H9 (cell line): ENCODE data around the gene C20orf173. TPM values are rescaled to one million over a fixed set of nuclear protein-coding genes. Genes with fewer than 3 reads are reported as not detected.

ENCODE experiments used
- DNase-seq: peaks from one replicate; pipeline ENCODE4 v3.0.0-alpha.2; 2017
- H2AFZ ChIP-seq: one replicate; pipeline ENCODE4 v1.6.1; 2013; ENCODE audit warnings: mild to moderate bottlenecking, low read length, control low read depth, moderate library complexity
- H2AK5ac ChIP-seq: 2 replicates; pipeline ENCODE4 v1.6.1; 2013; ENCODE audit warnings: low read length, control low read depth, mixed read lengths; ENCODE audit not compliant: insufficient read length
- H2BK120ac ChIP-seq: one replicate; pipeline ENCODE4 v1.6.1; 2013; ENCODE audit warnings: low read depth, mild to moderate bottlenecking, low read length, control low read depth, inconsistent platforms; ENCODE audit not compliant: poor library complexity, severe bottlenecking
- H2BK12ac ChIP-seq: 2 replicates; pipeline ENCODE4 v1.6.1; 2013; ENCODE audit warnings: low read length, control low read depth, mixed read lengths, low read depth; ENCODE audit not compliant: insufficient read length
- H2BK15ac ChIP-seq: 2 replicates; pipeline ENCODE4 v1.6.1; 2013; ENCODE audit warnings: low read depth, low read length, control low read depth
- H2BK20ac ChIP-seq: one replicate; pipeline ENCODE4 v1.6.1; 2013; ENCODE audit warnings: low read depth, mild to moderate bottlenecking, low read length, control low read depth, inconsistent platforms; ENCODE audit not compliant: poor library complexity, severe bottlenecking
- H2BK5ac ChIP-seq: 2 replicates; pipeline ENCODE4 v1.6.1; 2013; ENCODE audit warnings: low read length, control low read depth, mixed read lengths; ENCODE audit not compliant: insufficient read length
- H3K14ac ChIP-seq: 2 replicates; pipeline ENCODE4 v1.6.1; 2013; ENCODE audit warnings: low read length, control low read depth; ENCODE audit not compliant: insufficient read depth
- H3K18ac ChIP-seq: 2 replicates; pipeline ENCODE4 v1.6.1; 2013; ENCODE audit warnings: low read depth, mild to moderate bottlenecking, mixed read lengths, low read length, control low read depth; ENCODE audit not compliant: insufficient read length
- H3K23ac ChIP-seq: 2 replicates; pipeline ENCODE4 v1.6.1; 2013; ENCODE audit warnings: low read length, control low read depth, mixed read lengths, low read depth; ENCODE audit not compliant: insufficient read length
- H3K23me2 ChIP-seq: 2 replicates; pipeline ENCODE4 v1.6.1; 2013; ENCODE audit warnings: low read depth, mild to moderate bottlenecking, mixed read lengths, low read length, control low read depth; ENCODE audit not compliant: insufficient read length, poor library complexity, severe bottlenecking
- H3K27ac ChIP-seq: 2 replicates; pipeline ENCODE4 v1.5.1; 2013; ENCODE audit warnings: low read length, control low read depth, mixed read lengths, low read depth; ENCODE audit not compliant: insufficient read length
- H3K27me3 ChIP-seq: 2 replicates; pipeline ENCODE4 v1.6.1; 2013; ENCODE audit warnings: low read length, control low read depth, inconsistent platforms; ENCODE audit not compliant: insufficient read depth
- H3K4ac ChIP-seq: 2 replicates; pipeline ENCODE4 v1.6.1; 2013; ENCODE audit warnings: low read depth, mild to moderate bottlenecking, control low read depth, inconsistent platforms, low read length, moderate library complexity
- H3K4me1 ChIP-seq: 2 replicates; pipeline ENCODE4 v1.6.1; 2013; ENCODE audit warnings: low read length, control low read depth, inconsistent platforms; ENCODE audit not compliant: insufficient read depth
- H3K4me2 ChIP-seq: 2 replicates; pipeline ENCODE4 v1.6.1; 2013; ENCODE audit warnings: low read length, control low read depth, mixed read lengths; ENCODE audit not compliant: insufficient read length, insufficient read depth
- H3K56ac ChIP-seq: 2 replicates; pipeline ENCODE4 v1.6.1; 2013; ENCODE audit warnings: low read depth, mild to moderate bottlenecking, mixed read lengths, low read length, control low read depth; ENCODE audit not compliant: insufficient read length
- H3K79me1 ChIP-seq: 2 replicates; pipeline ENCODE4 v1.6.1; 2013; ENCODE audit warnings: low read depth, mild to moderate bottlenecking, moderate library complexity, low read length, control low read depth, inconsistent platforms; ENCODE audit not compliant: insufficient read depth, poor library complexity, severe bottlenecking
- H3K79me2 ChIP-seq: 2 replicates; pipeline ENCODE4 v1.6.1; 2013; ENCODE audit warnings: low read length, control low read depth, inconsistent platforms; ENCODE audit not compliant: insufficient read depth
- H3K9ac ChIP-seq: 2 replicates; pipeline ENCODE4 v1.6.1; 2013; ENCODE audit warnings: low read length, control low read depth, mixed read lengths; ENCODE audit not compliant: insufficient read length; ENCODE audit errors: extremely low read depth
- H3K9me3 ChIP-seq: one replicate; pipeline ENCODE4 v1.6.1; 2013; ENCODE audit warnings: low read depth, low read length, inconsistent platforms; ENCODE audit not compliant: control insufficient read depth
- H3T11ph ChIP-seq: one replicate; pipeline ENCODE4 v1.6.1; 2013; ENCODE audit warnings: mild to moderate bottlenecking, low read length, control low read depth, inconsistent platforms
- H4K20me1 ChIP-seq: one replicate; pipeline ENCODE4 v1.6.1; 2013; ENCODE audit not compliant: control insufficient read depth, insufficient read length, insufficient read depth
- H4K5ac ChIP-seq: 2 replicates; pipeline ENCODE4 v1.6.1; 2013; ENCODE audit warnings: low read depth, mild to moderate bottlenecking, mixed read lengths, low read length, control low read depth; ENCODE audit not compliant: insufficient read length
- H4K8ac ChIP-seq: replicated peaks from 2 replicates; pipeline ENCODE4 v1.6.1; 2013; ENCODE audit warnings: low read length, control low read depth, mixed read lengths, low read depth; ENCODE audit not compliant: insufficient read length
- H4K91ac ChIP-seq: 2 replicates; pipeline ENCODE4 v1.6.1; 2013; ENCODE audit warnings: low read depth, mild to moderate bottlenecking, moderate library complexity, mixed read lengths, low read length, control low read depth; ENCODE audit not compliant: insufficient read length
- H3K27ac Mint-ChIP-seq, 3 experiments: 2 replicates in 2 of 3; 3 replicates in 1 of 3; pipeline ENCODE4 v1.8.0; 2020 to 2021; ENCODE audit warnings: mixed read lengths in 3 of 3, mild to moderate bottlenecking in 1 of 3, moderate library complexity in 1 of 3
- H3K27me3 Mint-ChIP-seq: 2 replicates; pipeline ENCODE4 v1.8.0; 2021; ENCODE audit warnings: low read depth, mild to moderate bottlenecking, moderate library complexity, mixed read lengths
- H3K36me3 Mint-ChIP-seq, 3 experiments: 2 replicates in 2 of 3; 3 replicates in 1 of 3; pipeline ENCODE4 v1.8.0; 2020 to 2021; ENCODE audit warnings: low read depth in 3 of 3, mixed read lengths in 3 of 3; ENCODE audit not compliant: insufficient read depth in 1 of 3
- H3K4me1 Mint-ChIP-seq, 2 experiments: 2 replicates each; pipeline ENCODE4 v1.8.0; 2020; ENCODE audit warnings: mixed read lengths in 2 of 2
- H3K4me3 Mint-ChIP-seq, 2 experiments: 2 replicates in 1 of 2; 3 replicates in 1 of 2; pipeline ENCODE4 v1.8.0; 2020 to 2021; ENCODE audit warnings: mild to moderate bottlenecking in 2 of 2, mixed read lengths in 2 of 2, moderate library complexity in 1 of 2
- H3K9me3 Mint-ChIP-seq, 2 experiments: 2 replicates in 1 of 2; 3 replicates in 1 of 2; pipeline ENCODE4 v1.8.0; 2020; ENCODE audit warnings: mild to moderate bottlenecking in 2 of 2, mixed read lengths in 2 of 2, moderate library complexity in 1 of 2
- WGBS: extraction: QIAGEN DNeasy Blood & Tissue Kit; methylation state at CpG from one replicate; pipeline ENCODE4 v1.1.7; 2013; ENCODE audit warnings: missing lambda C conversion rate, low lambda C conversion rate, mixed read lengths; ENCODE audit not compliant: insufficient read length; ENCODE audit errors: extremely low coverage; 5-methylcytosine and 5-hydroxymethylcytosine counted together
- total RNA-seq: library from RNA; stranded (reverse); gene quantifications from 2 replicates; pipeline ENCODE4 v1.2.1, GENCODE V29; 2021
- TF ChIP-seq, protein P1 (sequence below): fragments of 200-600 bp; sonication (generic); conservative IDR thresholded peaks from 3 replicates; pipeline ENCODE4 v1.8.0; 2021; ENCODE audit warnings: antibody characterized with exemption, mild to moderate bottlenecking

The C20orf173 gene
- total RNA-seq, 1 experiment from 2014 or later = not detected

- no peak overlapping the region for H4K8ac ChIP-seq
- no peak overlapping the region for H2AK5ac ChIP-seq
- H3K14ac ChIP-seq = no peak overlapping the region; the same call in 1 of the 2 replicates
- no peak overlapping the region for H2BK5ac ChIP-seq
- no peaks in the 10 kb centered on the region for H3K23me2 ChIP-seq
- H3K4me1 Mint-ChIP-seq = 0 out of 4 replicates have a peak, but pooled peaks cover 3 to 4% of the 10 kb centered on the region in 2 experiments
- no CpG with 5 or more reads among the region's 1 CpG for WGBS
- H4K20me1 ChIP-seq = no peaks in the 10 kb centered on the region
- H2BK15ac ChIP-seq = no peak overlapping the region
- H3K27ac Mint-ChIP-seq = no peak overlapping the region
- no peak overlapping the region for H2BK12ac ChIP-seq
- no peak overlapping the region for H3K27ac ChIP-seq
- no peak overlapping the region for H3K18ac ChIP-seq
- peaks cover 2% of the 10 kb centered on the region for H3K27me3 Mint-ChIP-seq
- H2AFZ ChIP-seq = no peak overlapping the region
- TF ChIP-seq, protein P1, sequence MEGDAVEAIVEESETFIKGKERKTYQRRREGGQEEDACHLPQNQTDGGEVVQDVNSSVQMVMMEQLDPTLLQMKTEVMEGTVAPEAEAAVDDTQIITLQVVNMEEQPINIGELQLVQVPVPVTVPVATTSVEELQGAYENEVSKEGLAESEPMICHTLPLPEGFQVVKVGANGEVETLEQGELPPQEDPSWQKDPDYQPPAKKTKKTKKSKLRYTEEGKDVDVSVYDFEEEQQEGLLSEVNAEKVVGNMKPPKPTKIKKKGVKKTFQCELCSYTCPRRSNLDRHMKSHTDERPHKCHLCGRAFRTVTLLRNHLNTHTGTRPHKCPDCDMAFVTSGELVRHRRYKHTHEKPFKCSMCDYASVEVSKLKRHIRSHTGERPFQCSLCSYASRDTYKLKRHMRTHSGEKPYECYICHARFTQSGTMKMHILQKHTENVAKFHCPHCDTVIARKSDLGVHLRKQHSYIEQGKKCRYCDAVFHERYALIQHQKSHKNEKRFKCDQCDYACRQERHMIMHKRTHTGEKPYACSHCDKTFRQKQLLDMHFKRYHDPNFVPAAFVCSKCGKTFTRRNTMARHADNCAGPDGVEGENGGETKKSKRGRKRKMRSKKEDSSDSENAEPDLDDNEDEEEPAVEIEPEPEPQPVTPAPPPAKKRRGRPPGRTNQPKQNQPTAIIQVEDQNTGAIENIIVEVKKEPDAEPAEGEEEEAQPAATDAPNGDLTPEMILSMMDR = no peak
- no peak overlapping the region for H3K56ac ChIP-seq
- no peak overlapping the region for H3K4ac ChIP-seq
- no peaks in the 10 kb centered on the region for H3K9me3 ChIP-seq
- no peak overlapping the region for H3K23ac ChIP-seq
- H3K4me2 ChIP-seq = no peak overlapping the region
- H4K5ac ChIP-seq = no peak overlapping the region
- no peak overlapping the region for H2BK20ac ChIP-seq
- H3T11ph ChIP-seq = no peak overlapping the region
- H2BK120ac ChIP-seq = no peak overlapping the region
- no peaks in the 10 kb centered on the region for H3K79me1 ChIP-seq
- no peak overlapping the region for H3K4me3 Mint-ChIP-seq
- no peaks in the 10 kb centered on the region for H3K4me1 ChIP-seq
- no peaks in the 10 kb centered on the region for H3K79me2 ChIP-seq
- no peak overlapping the region for H3K9ac ChIP-seq
- no peak overlapping the region for H4K91ac ChIP-seq
- H3K9me3 Mint-ChIP-seq = peaks cover 7 to 12% of the 10 kb centered on the region in 2 experiments; a peak in 4 of 5 replicates
- H3K27me3 ChIP-seq = no peaks in the 10 kb centered on the region
- no peak for DNase-seq
- no peaks in the 10 kb centered on the region; a peak in 1 of 7 replicates for H3K36me3 Mint-ChIP-seq
Observed at GRCh38 chr20:35525639-35526038, 3.8 kb downstream of the C20orf173 start.
